HG02763 (cell line): ENCODE data around the gene HAPLN2.
"Not testable (repeated sequence)": the region's sequence is repeated elsewhere in the genome, so short reads cannot be mapped to it uniquely, and the experiment has no call there.

Experiments
- ATAC-seq: cut with Tn5 transposase; IDR thresholded peaks from one replicate; pipeline ENCODE4 v1.9.1; 2021; ENCODE audit warnings: mild to moderate bottlenecking, moderate library complexity; ENCODE audit not compliant: unreplicated experiment

The HAPLN2 gene

DNA sequence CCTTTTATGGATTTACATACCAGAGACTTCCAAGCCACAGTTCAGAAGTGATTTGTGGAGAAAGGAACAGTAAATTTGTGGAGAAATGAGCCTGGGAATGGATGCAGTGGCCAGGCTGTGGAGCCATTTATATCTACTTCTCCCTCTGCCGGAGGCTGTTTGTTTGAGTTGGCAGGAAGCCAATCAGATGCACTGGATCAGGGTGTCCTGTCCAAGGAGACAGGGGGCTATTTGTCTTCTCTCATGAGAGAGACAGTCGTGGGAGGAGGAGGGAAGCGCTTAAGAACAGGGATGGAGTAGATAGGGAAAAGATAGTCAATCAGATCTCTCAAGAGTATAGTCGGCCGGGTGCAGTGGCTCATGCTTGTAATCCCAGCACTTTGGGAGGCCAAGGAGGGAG, 2.8 kb upstream of the HAPLN2 start:
- ATAC-seq, result no peak

DNA sequence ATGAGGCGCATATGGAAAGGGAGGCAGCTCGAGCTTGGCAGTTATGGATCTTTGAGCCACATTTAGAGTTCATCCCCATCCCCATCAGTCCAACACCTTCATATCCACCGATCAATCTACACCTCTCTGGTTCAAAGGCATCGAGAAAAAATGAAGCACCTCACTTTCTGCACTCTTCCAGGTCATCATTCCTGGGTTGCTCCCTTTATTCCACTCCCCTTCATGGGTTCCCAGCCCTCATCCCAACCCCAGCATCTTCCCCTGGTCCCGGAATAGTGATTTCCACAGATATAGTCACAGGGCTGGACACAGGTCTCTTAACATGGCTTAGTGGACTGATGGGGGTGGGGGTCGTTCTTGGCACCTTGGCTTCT, 354 bp downstream of the HAPLN2 start:
- ATAC-seq, result no peak

DNA sequence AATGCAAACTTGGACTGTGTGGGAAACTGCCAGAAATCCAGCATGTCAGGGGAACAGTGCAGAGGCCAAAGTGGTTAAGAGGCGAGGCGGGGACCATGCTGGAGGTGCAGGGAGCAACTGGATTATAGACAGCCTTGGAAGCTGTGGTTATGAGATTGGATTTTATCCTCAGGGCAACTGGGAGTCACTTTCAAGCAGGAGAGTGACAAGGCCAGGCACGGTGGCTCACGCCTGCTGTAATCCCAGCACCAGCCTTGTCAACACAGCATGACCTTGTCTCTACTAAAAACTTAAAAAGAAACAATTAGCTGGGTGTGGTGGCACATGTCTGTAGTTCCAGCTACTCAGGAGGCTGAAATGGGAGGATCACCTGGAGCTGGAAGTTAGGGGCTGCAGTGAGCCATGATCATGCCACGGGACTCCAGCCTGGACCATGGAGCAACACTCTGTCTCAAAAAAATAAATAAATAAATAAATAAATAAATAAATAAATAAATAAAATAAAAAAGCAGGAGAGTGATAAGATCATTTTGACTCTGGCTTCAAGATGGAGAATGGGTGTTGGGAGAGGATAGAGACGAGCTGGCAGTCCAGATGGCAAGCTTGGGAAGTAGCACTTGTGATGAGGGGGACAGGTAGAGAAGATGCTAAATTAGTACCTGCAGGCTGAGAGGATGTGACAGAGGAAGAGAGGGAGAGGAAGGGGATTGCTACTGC, 3.5 kb downstream of the HAPLN2 start:
- ATAC-seq, result no peak

DNA sequence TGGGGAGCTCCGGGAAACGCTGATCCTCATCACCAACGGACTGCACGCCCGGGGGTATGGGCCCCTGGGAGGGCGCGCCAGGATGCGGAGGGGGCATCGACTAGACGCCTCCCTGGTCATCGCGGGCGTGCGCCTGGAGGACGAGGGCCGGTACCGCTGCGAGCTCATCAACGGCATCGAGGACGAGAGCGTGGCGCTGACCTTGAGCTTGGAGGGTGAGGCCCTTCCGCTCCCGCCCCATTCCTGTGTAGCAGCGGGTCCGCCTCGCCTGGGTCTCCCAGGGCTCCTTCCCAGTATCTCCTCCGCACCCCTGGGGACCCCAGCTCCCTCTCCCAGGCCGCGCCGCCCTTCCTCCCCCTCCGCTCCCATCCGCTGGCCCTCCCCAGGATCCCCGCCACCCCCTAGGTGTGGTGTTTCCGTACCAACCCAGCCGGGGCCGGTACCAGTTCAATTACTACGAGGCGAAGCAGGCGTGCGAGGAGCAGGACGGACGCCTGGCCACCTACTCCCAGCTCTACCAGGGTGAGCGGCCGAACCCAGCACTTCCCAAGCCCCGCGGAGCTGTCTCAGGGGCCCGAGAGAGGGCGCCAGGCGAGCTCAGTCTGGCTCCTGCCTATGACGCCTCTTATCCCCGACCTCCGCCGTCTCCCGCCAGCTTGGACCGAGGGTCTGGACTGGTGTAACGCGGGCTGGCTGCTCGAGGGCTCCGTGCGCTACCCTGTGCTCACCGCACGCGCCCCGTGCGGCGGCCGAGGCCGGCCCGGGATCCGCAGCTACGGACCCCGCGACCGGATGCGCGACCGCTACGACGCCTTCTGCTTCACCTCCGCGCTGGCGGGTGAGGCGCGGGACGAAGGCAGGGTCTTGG, 5.0 kb downstream of the HAPLN2 start:
- ATAC-seq, result no peak

DNA sequence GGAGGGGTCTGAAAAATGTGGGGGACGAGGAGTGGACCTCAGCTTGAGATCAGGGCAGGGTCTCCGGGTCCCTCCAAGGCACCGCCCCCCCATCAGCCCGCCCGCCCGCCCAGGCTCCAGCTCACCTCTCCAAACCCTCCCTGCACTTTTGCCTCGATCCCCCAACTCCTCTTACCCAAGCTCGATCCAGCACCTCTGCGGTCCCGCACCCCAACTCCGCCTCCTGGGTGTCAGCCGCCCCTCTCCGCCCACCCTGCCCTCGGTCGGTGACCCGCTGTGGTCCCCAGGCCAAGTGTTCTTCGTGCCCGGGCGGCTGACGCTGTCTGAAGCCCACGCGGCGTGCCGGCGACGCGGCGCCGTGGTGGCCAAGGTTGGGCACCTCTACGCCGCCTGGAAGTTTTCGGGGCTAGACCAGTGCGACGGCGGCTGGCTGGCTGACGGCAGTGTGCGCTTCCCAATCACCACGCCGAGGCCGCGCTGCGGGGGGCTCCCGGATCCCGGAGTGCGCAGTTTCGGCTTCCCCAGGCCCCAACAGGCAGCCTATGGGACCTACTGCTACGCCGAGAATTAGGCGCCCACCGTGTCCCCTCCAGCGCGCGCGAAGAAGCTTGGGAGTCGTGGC, 5.7 kb downstream of the HAPLN2 start:
- no peak for ATAC-seq

DNA sequence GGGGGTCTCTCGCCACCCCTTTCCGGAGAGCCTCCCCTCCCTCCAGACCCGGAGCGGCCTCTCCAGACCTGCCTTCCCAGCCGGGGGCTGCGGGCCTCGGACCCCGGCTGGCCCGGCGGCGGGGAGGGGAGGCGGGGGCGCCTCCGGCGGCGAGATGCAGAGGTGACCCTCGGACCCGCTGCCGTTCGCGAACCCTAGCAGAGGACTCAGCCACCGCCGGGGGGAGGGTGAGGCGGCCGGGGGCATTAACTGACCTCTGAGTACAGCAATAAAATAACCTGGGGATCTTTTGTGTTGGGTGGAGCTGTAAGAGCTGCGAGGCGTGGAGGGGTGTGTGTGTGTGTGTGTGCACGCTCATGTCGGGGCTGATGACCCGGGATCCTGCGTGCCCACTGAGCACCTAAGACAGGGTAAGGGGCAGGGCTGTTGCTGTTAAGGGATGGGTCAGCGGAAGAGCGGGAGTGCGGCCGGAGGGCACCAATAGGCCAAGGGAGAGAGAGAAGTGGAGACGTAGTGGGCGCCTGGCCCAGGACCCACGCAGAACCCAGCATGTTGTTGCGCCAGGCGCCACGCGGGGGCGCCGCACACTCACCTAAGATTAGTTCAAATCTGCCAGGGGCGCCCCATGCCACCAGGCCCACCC, 6.3 kb downstream of the HAPLN2 start:
- no peak for ATAC-seq

DNA sequence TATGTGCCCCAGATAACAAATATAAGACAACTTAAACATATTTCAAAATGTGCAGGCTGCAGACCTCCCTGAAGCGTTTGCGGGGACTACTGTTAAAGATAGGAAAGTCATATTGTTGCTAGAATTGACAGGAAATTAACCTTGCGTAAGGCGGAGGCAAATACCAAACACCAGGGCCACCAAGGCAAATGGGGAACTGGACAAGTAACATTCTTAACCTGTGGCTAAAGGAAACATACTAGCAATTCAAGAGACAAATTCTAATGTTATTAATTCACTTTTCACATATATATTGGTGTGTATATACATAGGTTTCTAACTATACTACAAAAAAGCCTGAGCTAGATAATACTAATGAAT, 6.8 kb downstream of the HAPLN2 start:
- ATAC-seq, result no peak

DNA sequence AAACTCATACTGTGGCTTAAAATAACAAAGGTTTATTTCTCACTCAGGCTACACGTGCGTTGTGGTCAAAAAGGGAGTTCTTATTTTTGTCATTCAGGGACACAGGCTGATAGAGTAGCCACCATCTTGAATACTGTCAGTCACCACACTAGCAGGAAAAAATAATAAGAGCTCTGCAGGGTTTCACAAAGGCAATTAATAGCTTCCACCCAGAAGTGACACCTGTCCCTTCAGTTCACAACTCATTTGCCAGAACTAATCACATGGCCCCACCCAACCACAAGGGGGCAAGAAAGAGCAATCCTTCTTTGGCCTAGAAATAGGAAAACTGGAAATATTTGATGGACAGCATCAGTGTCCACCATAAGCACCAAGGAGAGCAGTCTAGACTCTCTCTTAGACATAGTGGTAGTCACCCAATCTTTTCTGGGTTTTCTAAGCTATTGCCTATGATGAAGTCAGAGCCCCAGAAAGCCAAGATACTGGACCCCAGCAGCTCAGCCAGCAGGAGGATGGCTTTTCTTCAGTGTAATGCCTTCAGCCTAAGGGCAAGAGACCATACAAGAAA, 8.2 kb downstream of the HAPLN2 start:
- no peak for ATAC-seq

DNA sequence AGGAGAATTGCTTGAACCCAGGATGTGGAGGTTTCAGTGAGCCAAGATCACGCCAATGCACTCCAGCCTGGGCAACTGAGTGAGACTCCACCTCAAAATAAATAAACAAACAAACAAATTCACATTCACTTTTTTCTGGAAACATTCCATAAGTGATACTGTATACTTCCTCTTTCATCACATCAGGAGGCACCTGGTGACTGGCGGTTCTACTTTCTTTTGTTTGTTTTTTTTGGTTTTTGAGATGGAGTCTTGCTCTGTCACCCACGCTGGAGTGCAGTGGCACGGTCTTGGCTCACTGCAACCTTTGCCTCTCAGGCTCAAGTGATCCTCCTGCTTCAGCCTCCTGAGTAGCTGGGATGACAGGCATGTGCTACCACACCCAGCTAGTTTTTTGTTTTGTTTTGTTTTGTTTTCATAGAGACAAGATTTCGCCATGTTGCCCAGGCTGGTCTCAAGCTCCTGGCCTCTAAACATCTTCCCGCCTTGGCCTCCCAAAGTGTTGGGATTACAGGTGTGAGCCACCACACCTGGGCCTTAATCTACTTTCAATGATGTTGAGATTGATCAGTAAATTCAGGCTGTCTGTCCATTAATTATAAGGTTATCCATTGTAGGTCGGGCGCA, 10.7 kb downstream of the HAPLN2 start:
- no peak for ATAC-seq

DNA sequence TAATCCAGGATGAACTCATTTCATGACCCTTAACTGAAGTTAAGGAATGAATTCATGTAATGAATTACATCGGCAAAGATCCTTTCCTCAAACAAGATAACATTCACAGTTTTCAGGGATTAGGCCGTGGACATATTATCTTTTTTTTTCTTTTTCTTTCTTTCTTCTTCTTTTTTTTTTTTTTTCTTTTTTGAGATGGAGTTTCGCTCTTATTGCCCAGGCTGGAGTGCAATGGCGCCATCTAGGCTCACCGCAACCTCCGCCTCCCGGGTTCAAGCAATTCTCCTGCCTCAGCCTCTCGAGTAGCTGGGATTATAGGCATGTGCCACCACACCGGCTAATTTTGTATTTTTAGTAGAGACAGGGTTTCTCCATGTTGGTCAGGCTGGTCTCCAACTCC, 11.9 kb downstream of the HAPLN2 start:
- ATAC-seq, result not testable (repeated sequence)

DNA sequence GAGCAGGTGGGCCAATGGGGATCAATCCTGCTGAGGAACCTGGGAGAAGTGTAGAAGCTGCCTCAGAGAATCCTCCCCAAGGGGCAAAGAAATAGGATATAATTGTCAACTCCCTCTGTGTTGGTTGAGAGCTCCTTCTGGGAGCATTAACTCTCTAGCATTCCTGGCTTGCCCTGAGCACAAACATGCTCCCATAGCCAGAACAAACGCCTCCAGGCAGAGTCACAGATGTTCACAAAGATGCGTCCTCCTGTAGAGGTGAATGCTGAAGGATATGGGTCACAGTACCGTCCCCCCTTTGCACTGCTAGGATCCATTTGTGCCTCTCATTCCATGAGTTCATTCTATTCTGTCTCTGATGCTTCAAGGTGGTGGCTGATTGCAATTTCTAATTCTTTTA, 13.1 kb downstream of the HAPLN2 start:
- ATAC-seq, result no peak

DNA sequence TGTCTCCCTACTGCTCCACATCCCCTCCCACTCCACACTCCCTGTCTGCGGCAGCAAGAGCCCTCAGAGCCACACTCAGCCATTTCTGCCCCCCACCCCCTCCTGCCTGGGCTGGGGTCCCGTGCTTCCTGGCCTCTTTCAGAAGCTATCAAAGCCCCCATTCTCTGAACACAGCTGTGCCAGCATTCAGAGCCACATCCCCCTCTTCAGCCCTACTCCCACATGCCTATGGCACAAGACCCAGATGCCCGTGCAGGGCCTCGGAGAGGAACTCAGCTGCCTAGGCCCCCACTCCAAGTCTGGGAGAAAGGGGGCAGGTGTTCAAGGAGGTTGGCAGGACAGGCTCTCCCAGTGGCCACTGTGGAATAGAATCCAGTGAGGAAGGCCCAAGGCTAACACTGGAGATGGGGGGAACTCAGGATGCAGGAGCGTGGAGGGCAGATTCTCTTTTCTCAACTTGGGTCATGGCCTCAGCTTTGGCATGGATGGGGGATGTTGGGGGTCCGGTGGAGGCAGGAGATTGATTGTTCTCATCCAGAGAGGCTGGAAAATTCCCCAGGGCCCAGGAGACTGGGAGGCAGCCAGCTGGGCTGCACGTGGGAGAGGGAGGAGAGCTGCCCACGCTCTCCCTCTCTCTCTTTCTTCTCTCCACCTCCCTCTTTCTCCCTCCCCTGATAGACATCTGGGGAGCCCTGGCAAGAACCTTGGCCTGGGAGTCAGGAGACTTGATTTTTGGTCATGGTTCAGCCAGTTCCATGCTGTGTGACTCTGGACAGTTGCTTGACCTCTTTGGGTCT, 19.2 kb downstream of the HAPLN2 start:
- no peak for ATAC-seq

DNA sequence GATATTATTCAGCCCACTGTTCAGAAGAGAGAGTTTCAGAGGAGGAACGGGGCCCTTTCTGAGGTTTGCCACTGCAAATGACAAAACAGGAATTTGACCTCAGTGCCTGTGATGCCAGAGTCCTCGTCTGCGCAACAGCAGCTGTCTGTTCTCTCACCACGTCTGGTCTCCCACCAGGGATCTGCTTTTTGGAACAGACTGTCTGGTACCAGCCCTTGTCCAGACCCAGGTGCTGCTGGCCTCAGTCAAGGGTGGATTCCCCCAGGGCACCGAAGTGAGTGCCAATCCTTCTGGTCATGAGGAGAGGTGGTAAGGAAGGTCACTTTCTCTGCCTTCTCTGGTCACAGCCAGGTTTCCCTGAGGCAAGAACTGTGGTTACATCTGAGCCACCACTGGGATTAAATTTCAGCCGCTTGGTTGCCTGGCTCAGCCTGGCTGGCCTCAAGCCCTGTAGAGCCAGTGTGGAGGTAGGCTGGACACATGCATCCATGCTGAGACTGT, 20.4 kb downstream of the HAPLN2 start:
- ATAC-seq, result no peak

DNA sequence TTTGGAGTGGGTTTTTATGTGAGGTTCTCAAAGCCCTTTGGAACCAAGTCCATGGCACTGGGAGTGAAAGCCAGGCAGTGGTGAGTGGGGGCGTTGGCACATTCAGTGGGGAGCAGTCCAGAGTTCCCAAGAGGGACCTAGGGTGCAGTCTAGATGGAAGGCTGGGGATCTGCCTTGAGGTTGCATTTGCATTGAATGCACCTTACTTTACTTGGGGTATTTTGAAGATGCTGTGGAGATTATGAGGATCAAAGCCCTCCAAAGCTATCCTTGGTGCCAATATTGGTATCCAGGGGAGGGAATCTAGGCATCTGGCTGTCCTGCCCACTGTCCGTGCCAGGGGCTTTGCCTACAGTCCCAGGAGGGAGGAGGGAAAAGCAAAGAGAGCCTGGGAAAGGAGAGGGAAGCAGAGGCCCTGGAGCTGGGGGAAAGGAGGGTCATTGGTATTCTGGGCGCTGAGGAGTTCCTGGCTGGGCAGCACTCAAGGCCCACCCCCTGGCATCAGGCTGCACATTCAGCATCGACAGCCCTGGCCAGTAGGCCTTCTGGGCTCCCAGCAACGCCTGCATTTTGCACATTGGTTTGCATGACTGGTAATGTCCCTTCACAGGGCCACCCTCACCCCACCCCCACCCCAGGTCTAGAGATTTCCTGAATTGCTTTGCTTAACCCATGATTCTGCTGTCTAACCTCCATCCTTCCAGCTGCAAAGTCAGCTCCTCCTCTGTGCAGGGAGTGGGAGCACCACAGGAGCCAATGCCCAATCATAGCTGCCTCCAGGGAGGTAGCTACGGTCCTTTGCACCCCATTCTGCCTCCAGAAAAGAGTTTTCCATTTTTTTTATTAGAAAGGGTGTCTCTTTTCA, 21.9 kb downstream of the HAPLN2 start:
- no peak for ATAC-seq

DNA sequence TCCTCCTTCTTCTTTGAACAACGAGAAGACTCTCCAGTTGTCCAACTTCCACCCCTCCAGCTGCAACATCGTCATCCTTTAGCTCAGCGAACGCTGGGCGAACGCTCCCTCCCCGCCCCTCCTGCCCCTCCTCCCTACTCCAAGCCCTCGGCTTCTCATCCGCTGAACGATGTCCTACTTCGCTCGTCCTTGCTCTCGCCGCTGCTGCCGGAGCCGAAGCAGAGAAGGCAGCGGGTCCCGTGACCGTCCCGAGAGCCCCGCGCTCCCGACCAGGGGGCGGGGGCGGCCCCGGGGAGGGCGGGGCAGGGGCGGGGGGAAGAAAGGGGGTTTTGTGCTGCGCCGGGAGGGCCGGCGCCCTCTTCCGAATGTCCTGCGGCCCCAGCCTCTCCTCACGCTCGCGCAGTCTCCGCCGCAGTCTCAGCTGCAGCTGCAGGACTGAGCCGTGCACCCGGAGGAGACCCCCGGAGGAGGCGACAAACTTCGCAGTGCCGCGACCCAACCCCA, 22.6 kb downstream of the HAPLN2 start, which contains the start of gene BCAN:
TSS of gene BCAN (plus strand) at position 357 of the 504 bp plus-strand sequence. CDS start 3,938 bp downstream, outside the sequence.
- ATAC-seq, result no peak

DNA sequence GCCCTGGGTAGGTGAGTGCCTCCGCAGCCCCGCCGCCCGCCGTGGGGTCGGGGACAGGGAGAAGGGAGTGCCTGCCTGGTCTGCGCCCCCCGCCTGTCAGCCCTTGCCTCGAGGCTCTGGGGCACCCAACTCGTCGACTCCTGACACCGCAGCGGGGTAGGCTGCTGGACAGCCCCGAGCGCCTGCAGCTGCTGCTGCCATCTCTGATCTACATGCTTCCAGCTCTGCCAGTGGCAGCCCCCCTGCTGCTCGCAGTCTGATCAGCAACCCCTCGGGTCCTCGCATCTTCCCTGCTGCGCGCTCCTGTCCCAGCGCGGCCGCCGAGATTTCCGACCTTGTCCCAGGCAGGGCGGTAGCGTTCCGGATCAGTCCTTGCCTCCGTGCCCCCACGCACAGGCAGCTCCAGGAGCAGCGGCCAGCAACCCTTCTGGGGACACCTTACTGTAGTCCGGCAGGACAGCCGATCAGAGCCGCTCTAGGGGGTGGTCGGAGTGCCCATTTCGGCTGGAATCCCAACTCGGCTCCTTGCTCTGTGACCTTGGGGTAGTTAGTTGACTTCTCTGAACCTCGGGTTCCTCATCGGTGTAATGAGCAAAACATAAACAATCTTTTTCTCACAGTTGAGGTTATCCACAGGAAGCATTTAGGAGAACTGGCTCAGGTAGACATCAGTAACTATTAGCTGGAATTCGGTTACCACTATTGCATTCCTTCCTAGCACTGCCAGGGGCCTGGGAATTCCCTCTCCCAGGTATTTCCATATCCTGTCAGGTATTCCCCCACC, 23.2 kb downstream of the HAPLN2 start:
- ATAC-seq, result no peak

DNA sequence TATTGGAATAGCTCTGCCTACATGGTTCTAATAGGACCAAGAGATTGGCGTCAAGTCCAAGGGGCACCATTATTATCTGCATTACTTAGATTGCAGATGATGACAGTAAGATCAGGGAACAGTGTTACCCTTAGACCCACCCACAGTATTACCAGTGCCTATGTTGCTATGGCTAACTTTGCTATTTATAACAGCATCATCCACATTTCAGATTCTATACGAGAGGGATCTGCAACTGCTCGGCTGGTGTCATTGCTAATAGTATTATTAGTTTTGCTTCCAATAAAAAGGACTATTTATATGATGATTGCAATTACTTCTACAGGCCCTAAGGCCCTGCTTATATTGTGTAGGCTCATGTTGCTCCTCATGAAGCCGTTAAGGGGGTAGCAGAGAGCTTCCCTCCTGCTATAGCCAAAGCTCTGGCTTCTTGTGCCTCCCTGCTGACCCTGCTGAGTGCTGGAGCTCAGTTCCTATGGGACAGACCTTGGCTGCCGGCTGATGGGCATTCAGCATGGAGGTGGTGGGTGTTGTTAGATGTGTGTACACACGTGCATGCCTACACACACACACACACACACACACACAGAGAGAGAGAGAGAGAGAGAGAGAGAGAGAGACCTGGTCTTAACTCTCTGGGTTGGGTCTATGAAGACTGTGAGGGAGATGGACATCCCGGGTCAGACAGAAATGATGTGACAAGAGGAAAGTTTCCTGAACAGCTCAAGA, 24.0 kb downstream of the HAPLN2 start:
- no peak for ATAC-seq
